NCI-H1105 (cell line): ENCODE measurements around the gene ARHGEF9.
"Not testable (repeated sequence)": the region's sequence is repeated elsewhere in the genome, so short reads cannot be mapped to it uniquely, and the experiment has no call there.

Source experiments
- DNase-seq: peaks from one replicate; lab custom pipeline; 2025; lab: John Stamatoyannopoulos, UW

The ARHGEF9 gene

DNA sequence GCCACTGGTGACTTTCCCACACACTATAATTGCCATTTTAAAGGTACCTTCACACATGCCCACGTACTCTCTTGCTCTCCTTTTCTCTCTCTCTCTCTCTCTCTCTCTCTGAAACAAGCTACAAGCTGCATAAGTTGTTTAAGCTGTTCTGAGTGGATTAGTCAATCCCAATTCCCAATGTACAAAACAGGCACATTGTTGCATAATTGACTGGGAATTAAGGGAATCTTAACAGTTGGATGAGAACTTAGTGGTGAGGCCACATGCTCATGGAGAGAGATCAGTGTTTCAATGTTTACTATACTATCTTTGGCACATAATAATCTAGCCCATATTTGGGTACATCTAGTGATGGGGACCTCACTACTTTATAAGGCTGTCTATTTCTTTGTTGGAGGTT lies 123.3 kb downstream of the ARHGEF9 start:
- no peak for DNase-seq

DNA sequence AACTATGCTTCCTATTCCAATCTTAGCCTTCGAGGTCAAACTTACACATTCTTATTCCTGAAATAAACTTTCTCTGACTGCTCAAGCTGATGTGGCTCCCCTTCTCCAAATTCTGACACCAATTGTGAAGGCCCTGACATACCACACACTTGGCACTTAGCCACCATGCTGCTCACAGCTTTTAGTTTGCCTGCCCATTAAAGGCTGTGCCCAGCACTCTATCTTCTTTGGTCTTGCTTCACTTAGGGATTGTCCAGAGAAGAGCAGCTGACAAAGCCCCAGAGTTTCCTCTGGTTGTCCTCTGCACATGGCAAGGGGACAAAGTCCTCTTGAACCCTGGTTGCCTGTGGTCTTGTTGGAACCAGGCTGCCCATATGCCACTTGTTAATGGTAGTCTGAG lies 126.1 kb downstream of the ARHGEF9 start:
- no peak for DNase-seq

DNA sequence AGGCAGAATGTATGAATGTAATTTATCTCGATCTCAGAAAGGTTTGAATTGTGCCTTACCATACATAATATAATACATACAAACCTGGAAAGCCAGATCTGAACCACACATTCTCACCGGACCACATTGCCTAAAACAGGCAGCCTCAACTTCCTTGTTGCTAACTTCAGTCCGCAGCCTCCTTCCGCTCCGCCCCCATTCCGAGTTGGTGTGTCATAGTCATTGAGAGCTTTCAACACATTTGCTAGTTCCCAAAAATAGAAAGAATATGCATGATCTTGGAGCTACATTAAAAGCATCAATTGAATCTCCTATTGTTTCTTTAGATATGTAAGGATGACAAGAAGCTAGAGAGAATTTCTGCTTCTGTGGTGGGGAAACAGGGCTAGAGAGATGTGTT lies 127.2 kb downstream of the ARHGEF9 start:
- no peak for DNase-seq

DNA sequence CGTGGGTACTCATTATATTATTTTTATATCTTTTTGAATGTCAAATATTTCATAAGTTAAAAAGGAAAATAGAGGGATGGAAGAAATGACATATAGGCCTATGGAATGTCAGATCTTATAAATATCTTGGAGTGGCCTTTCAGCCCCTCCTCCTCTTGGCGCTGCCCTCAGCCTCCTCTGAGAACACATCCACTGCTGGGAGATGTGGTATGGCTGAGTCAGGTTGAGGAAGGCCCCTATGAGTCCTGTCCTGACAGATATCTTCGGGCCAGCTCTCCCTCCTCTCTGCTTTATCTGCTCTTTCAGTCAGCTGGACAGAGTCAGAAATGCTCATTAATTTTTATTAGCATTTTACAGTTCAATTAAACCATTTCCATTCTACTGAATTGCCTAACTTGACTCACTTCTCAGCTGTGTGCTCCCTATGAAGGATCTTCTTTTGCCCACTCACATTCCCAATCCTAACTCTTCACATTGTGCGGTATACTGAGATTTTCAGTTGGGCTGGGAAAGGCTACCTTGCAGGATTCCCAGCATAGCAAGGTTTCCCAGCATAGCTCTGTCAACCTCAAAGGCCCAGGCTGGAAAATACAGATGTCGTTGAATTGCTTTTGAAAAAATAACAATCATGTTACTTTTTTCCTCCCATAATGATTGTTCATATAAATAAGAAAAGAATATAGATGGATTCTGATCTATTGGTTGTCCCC lies 128.0 kb downstream of the ARHGEF9 start:
- DNase-seq = no peak

DNA sequence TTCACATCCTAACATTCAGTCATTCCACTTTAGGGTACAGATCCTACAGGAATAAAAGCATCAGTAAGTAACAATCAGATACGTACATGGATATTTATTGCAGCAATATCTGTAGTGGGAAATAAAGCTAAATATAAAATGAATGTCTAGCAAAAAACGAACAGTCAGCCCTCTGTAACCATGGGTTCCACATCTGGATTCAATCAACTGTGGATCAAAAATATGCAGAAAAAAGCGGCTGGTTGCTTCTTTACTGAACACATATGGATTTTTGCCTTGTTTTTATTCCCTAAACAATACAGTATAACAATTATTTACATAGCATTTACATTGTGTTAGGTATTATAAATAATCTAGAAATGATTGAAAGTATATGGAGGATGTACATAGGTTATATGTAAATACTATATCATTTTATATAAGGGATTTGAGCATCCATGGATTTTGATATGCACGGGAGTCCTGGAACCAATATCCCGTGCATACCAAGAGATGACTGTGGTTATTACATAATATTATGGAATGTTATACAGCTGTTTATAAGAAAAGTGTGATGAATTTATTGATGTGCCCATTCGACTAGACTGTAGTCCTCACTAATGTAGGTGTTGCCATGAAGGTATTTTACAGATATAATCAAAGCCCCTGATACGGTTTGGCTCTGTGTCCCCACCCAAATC lies 132.8 kb downstream of the ARHGEF9 start:
- no peak for DNase-seq

DNA sequence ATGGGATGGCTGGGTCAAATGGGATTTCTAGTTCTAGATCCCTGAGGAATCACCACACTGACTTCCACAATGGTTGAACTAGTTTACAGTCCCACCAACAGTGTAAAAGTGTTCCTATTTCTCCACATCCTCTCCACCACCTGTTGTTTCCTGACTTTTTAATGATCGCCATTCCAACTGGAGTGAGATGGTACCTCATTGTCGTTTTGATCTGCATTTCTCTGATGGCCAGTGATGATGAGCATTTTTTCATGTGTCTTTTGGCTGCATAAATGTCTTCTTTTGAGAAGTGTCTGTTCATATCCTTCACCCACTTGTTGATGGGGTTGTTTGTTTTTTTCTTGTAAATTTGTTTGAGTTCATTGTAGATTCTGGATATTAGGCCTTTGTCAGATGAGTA lies 139.3 kb downstream of the ARHGEF9 start:
- DNase-seq = not testable (repeated sequence)

DNA sequence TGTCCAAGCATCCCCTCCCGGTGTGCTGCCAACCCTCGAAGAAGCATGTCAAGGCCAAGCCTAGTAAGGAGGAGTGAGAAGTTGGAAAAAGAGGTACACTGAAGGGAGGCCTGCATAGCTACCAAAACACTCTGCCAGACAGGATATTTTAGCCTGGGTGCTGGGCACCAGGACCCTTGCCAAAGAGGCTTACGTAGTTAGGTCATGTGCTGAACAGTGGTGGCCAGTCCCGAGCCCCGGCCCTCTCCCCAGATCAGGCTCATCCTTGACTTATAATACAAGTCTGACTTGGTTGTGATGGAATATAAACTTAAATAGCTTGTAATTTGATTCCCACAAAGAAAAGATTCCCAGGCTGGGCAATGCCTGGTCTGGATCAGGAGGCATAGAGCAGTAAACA lies 149.3 kb downstream of the ARHGEF9 start:
- no peak for DNase-seq

DNA sequence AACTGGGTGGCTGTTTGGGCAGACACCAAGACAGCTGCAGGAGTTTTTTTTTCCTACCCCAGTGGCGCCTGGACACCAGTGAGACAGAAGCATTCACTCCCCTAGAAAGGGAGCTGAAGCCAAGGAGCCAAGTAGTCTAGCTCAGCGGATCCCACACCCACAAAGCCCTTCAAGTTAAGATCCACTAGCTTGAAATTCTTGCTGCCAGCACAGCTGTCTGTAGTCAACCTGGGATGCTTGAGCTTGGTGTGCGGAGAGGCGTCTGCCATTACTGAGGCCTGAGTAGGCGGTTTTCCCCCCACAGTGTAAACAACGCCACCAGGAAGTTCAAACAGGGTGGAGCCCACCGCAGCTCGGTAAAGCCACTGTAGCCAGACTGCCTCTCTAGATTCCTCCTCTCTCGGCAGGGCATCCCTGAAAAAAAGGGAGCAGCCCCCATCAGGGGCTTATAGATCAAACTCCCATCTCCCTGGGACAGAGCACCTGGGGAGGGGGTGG lies 171.4 kb downstream of the ARHGEF9 start:
- no peak for DNase-seq

DNA sequence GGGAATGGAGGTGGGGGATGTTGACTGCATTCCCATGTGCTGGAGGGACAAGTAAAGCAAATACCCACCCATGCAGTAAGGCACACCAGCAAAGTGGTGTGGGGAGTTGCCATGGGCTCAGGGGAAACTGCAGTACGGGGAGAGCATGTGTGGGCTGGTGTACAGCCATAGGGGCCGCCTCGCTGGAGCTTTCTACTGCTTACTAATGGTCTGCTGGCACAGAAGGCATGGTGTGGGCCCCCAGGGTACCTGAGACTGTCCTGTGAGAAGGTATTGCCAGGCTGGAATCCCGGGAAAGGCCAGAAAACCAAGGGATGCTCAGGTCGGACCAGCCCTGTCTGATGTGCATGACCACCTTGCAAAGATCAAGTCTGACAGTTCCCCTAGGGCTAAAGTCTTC lies 199.1 kb downstream of the ARHGEF9 start:
- DNase-seq = no peak
